GM19328 (cell line): Measurements from ENCODE around the gene TUBGCP6.

Experiments
- ATAC-seq: cut with Tn5 transposase; IDR thresholded peaks from one replicate; pipeline ENCODE4 v1.9.1; 2021; ENCODE audit warnings: mild to moderate bottlenecking, moderate library complexity; ENCODE audit not compliant: unreplicated experiment

Gene TUBGCP6

DNA sequence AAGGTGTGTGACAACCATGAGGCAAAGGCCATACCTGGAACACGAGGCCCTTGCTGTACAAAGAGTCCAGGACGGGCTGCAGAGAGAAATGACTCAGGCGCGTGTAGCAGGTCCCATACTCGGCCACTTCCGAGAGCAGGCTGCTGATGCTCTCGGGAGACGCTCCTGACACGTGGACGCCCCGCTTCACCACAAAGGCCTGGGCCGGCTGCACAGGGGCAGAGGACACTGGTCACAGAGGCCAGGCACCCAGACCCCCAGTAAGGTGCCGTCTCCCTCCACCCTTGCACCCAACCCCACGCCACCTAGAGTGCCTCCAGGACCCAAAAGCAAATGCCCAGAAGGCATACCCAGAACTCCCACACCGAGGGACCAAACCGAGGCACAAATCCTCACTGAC, 15.5 kb downstream of the TUBGCP6 start:
- no peak for ATAC-seq

DNA sequence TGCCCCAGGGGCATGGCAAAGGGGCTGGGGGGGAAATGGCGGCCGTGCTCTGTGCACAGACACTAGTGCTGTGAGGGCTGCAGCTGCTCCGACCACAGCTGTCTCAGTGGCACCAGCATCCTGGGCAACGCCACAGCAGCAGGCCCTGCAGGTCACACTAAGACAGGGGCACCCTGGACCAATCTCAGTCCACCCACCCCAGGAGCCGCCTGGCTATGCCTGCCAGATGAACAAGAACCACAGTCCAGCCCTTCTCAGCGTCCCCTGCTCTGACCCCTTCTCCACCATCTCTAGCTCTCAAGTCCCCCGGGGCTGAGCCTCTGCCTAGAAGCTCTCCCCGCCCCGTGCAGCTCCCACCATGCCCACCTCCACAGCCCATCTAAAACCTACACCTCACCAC, 16.5 kb downstream of the TUBGCP6 start:
- ATAC-seq = no peak

DNA sequence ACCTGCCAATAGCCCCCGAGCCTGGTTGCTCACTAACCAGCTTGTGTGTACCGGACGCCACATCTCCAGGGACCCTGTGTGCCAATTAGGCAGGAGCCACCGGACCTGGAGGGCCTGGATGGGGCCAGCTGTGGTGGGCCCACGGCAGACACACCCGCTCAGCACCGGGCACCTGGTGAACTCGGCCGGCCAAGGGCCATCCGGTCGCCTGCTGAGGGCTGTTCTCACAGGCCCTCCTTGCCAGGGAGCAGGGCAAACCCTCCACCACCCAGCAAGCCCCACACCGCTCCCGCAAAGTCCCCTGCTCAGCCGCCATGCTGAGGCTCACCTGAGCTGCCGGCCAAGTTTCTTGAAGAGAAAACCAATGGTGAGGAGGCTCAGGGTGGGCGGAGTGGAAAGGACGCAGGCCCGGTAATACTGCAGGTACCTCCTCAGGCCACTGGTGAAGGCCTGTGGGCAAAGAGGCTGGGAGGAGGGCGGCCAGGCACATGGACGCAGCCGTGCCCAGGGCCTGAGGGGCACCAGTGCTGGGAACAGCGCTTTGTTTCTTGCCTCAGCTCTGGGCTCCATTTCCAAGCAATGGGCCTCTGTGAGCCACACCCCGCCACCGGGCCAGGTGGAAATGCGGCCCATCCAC, 17.1 kb downstream of the TUBGCP6 start:
- no peak for ATAC-seq

DNA sequence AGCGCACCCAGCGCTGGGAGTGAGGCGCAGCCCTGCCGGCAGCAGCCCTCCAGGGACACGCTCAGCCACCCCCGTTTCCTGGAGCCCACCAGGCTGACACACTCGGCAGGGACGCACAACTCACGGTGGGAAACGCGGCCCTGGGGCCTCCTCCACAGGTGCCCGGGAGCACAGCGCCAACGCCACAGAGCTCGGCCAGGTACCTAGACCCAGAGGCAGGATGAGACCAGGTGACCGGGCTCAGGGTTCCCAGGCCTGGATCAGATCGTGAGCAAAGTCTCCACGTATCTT, 18.0 kb downstream of the TUBGCP6 start:
- no peak for ATAC-seq

DNA sequence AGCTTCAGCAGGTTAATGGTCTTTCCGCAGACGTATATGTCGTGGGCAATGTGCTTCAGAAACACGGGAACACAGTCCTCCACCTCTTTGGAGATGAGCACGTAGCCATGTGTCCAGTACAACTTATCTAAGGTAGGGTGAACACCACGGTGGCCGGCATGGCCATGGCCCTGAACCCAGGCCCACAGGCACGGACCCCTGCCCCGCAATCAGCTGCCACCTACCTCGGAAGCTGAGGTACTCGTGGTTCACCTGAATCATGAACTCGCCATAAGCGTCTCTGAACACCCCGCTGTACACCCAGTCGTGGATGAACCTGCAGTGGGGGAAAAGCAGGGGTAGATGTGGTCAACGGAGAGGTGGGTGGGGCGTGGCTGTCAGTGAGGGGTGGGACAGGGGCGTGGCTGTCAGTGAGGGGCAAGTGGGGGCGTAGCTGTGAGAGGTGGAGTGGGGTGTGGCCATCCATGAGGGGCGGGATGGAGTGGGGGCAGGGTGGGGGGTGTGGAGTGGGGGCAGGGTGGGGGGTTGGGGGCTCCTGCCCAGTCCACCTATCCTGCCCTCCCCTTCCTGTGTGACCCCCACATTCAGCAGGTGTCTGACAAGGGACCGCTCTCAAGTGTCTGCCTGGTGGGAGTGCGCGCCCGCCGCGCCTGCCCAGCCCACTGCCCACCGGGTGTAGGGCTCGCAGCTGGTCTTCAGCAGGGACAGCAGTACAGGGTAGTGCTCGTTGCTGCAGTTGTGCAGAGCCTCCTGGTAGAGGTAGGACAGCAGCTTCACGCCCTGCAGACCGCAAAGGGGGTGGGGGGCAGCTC, 18.6 kb downstream of the TUBGCP6 start:
- no peak for ATAC-seq

DNA sequence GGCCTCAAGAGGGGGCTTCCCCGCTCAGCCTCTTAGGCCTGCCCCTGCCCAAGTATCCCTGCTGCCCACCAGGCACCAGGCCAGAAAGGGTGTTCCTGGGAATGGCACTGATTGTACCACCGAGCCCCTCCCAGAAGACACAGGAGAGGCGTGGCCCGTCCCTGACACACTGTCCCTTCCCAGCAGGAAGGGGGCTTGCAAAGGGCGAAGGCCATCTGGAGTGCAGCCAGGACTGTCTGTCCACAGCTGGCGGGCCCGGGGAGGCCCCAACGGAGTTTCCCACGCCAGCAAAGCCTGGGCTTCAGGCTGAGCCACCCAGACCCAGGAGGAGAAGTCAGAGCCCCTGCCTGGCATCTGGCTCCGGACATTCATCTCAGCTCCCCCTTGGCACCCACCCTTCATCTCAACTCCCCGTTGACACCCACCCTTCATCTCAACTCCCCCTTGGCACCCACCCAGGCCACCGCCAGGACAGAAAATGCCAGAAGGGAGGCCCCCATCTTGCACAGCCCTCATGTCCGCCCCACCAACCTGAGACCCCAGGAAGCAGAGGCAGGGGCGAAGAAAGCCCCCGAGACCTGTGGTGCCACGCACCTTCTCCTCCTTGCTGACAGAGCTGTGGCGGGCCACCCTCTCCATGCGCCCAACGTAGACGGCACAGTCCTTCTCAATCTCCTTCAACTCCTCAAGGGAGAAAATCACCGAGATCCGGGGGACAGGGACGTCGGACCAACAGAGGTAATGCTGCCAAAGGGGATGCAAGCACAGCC, 19.4 kb downstream of the TUBGCP6 start:
- ATAC-seq = no peak

DNA sequence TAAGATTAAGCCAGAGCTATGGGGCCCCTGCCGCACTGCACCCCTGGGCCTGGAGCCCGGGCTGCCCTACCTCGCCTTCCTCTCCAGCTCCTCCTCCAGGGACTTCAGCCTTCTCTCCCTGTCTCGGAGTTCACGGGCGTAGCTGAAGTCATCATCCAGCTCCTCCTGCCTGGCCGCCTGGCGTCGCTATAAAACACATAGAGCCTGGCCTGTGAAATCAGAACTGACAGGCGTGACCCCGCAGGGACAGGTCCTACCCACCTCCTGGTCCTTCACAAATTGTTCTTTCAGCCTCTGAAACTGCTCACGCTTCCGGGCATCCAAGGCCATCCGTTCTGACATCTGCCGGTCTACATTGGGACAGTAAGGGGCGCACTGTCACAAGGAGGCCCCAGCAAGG, 20.8 kb downstream of the TUBGCP6 start:
- ATAC-seq = no peak

DNA sequence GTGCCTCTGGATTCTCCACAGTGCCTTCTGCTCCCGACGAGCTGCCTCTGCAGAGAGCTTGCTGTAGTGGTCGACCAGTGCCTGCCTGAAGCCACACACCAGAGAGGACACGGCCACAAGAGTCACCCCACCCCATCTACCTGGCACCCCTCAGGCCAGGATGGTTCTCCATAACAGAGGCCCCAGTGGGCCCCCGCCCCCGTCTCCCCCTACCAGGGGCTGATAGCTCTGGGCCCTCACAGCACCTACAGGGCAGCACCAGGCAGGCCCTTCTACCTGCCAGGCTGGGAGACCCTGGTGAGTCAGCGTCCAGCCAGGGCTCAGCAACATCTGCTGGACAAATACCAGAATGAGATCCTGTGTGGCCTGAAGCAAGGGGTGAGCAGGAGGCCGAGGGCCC, 22.3 kb downstream of the TUBGCP6 start:
- ATAC-seq = no peak

DNA sequence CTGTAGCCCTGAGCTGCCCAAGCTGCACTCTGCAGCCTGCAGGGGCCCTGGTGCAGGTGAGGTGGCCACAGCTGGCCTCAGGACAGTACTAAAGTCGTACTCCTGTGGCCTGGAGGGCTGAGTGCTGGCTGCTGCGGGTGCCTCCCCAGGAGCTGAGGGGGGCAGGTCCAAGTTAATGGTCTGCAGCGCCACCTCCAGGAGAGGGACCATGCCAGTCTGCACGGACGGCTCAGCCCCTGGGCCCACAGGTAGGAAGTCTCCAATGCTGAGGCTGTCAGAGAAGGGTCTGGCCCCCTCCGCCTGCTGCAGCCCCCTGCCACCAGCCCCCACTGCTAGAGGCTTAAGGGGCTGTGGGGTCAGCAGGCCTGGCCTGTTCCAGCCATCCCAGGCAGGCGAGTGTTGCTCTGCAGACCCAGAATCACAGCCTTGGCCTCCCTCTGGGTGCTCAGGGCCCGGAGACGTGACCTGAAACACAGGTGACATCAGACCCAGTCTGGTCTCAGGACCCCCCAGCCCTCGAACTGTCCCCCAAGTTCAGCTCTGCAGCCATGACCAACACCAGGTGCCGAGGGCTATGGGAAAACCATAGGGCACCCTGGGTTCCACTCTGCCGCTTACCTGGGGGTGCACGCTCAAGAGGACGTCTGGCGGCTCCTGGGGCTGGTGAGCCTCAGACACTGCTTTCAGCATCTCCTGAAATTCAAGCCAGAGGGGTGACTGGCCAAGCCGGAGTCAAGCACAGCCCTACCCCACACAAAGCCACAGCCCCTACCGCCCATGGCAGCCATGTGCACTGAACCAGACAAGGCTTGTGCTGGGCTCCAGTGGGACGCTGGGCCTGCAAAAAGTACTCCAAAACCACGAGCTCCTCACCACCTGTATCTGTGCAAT, 23.2 kb downstream of the TUBGCP6 start:
- ATAC-seq = no peak

DNA sequence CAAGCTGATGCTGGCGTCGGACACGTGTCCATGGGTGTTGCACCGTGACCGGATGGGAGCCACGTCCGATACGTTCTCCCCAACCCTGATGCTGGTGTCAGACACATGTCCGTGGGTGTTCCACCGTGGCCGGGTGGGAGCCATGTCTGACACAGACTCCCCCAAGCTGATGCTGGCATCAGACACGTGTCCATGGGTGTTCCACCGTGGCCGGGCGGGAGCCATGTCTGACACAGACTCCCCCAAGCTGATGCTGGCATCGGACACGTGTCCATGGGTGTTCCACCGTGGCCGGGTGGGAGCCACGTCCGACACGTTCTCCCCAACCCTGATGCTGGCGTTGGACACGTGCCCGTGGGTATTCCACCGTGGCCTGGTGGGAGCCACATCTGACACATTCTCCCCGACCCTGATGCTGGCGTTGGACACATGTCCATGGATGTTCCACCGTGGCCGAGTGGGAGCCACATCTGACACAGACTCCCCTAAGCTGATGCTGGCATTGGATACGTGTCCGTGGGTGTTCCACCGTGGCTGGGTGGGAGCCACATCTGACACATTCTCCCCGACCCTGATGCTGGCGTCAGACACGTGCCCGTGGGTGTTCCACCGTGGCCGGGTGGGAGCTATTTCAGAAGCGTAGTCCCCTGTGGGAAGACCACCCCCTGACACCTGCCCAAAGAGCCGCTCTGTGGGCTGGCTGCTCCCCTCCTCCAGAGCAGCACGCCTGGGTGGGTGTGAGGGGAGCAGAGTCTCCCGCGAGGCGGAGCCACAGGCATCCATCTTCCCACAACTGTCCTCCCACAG, 24.0 kb downstream of the TUBGCP6 start:
- ATAC-seq = no peak

DNA sequence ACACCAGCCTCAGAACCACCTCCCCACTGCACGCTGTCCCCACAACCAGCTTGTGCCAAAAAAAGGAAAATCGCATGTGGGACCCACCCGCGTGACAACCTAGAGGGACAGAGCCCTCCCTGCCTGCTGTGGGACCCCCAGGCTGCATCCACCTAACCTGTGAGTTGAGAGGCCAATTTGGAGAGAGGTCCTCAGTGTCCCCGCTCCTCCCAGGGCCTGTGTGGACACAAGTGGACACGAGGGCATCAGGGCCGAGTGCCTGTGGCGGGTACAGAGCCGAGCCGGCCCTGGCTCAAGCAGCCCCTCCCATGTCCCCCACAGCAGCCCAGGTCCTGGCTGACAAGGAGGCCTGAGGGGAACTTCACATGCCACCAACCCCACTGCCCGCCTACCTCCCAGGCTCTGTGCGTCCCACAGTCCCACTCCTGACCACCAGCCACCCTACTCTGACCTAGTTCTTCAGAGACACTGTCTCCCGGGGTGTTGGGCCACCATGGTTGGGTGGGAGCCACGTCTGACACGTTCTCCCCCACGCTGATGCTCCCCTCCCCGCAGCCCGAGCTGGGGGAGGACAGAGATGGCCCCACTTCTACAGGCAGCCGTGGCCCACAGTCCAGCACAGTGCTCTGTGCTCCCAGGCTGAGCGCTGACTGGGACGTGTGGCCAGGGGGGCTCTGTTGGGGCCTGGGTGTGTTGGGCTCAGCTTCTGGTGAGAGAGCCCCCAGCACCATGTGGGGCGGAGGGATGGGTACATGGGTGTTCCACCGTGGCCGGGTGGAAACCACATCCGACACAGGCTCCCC, 24.8 kb downstream of the TUBGCP6 start:
- no peak for ATAC-seq

DNA sequence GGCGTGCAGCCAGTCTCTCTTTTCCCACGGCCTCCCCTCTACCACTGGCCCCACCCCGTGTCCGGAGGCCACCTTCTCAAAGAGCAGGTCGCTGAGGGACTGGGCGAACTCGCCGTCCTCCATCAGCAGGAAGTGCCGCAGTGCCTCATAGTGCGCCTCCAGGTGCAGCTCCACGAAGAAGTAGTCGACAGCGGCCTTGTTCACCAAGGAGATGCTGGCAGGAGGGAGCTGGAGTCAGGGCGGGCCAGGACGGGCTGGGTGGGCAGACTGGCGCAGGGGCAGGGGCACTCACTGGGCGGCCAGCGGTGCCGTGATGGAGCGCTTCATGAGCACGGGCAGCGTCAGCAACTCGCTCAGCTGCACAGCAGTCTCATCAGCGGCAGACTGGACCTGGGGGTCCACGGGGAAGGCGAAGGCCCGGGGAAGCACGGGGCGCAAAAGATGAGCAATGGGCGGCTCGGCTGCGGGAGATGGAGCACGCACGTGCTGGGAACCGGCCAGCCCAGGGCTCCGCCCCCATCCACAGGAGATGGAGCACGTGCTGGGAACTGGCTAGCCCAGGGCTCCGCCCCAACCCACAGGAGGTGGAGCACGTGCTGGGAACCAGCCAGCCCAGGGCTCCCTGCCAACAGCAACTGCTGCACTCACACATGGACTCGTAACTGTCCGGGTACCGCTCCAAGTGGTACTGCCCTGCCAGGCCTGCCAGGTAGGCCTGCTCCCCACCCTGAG, 25.7 kb downstream of the TUBGCP6 start:
- no peak for ATAC-seq

DNA sequence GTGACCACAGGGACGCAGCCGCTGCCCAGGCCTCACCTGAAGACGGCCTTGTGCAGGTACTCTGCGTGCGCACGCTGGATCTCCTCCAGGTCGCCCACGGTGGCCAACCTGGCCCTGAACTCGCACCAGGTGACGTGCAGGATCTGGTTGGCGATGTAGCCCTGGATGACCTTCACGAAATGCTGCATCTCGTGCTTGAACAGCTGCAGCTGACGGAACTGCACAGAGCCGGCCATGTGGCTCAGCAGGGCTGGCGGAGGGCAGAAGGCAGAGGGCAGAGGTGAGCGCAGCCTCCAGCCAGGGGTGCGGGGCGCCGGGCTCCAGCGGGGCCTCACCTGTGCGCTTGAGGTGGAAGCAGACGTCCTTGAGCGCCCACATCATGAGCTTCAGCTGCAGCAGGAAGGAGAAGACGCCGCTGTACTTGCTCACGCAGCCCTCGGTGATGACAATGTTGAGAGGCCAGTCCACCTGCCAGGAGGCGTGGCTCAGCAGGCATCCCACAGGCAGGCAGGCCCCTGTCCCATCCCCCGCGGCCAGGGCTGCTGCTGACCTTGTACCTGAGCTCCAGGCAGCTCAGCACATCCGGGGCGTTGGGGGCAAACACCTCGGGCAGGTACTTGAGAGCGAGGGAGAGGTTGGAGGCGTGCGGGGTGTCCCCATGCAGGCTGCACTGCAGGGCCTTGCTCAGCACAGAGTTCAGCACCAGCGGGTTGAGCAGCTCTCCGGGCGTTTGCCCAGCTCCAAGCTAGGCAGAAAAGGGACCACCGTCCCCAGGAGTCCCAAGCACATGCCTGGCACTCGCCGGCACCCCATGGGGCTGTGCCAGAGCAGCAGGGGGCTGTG, 26.4 kb downstream of the TUBGCP6 start:
- ATAC-seq = no peak

DNA sequence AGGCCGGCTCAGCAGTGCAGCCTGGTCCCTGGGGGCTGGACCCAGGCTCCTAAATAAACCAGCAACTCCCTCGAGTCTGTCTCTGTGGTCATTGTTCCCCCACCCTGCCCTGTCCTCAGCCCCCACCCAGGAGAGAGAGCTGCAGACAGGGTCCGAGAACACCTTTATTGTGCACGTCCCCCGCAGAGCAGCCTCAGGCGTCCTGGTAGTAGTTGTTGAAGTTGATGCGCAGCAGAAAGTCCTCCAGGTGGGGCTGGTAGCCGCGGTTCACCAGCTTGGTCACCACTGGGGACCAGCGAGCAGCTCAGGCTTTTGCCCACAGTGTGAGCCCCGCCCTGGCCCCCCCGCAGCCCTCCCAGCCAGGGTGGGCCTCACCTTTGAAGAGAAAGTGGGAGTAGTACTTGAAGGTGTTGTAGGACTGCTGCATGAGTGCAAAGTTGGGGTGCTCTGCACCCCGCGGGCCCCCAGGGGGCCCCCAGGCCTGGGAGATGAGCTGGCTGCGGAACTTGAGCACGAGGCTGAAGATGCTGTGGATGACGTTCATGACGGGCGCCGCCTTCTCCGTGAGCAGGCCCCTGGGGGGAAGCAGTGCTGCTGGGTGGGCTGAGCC, 27.2 kb downstream of the TUBGCP6 start:
- ATAC-seq = no peak

DNA sequence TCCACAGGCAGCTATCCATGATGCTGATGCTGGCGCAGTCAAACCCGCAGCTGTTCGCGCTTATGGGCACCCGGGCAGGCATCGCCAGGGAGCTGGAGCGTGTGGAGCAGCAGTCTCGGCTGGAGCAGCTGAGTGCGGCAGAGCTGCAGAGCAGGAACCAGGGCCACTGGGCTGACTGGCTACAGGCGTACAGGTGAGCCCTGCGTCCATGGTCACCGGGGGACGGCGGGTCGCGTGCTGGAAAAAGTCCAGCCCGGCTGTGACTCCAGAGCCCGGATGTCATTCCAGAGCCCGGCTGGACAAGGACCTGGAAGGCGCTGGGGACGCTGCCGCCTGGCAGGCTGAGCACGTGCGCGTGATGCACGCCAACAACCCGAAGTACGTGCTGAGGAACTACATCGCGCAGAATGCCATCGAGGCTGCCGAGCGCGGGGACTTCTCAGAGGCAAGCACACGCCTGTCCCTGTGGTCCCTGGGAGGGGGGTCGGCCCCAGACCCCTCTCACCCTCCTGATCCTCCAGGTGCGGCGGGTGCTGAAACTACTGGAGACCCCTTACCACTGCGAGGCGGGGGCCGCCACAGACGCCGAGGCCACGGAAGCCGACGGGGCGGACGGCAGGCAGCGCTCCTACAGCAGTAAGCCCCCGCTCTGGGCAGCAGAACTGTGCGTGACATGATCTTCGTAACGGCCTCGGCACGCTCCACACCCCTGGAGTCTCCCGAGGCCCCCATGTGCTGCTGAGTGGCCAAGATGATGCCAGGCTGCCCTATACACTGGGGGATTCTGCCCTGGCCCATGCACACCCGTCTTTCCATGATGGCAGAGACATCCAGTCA, 27.9 kb downstream of the TUBGCP6 start:
- no peak for ATAC-seq

DNA sequence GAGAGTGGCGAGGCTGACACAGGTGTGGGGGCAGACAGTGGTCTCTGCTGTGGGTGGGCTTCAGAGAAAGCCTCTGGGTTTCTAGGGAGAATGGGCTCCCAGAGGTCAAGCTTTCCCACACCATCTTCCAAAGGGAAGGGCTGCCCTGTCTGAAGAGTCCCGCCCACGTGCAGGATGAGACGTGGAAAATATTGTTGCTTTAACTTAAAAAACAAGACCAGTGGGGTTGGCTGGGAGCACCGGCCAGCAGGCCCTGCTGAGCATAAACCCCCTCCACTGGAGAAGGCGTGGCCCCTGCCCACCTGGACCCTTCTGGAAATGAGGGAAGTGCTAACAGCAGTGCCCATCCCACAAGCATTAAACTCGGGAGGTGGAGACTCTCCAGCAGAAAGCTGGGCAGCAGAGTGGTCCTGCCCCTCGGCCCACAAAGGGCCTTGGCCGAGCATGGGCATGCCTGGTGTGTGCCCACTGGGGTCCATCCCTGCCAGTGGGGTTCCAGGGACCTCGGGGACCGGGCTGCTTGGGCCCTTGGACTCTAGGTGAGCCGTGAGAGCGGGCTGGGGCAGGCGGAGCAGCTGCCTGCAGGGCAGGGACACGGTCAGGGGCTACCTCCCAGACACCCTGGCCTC, 28.7 kb downstream of the TUBGCP6 start:
- ATAC-seq = no peak
